Uterus (tissue), 2 donors: ENCODE measurements around the gene CCDC61.

ENCODE experiments used
- CTCF ChIP-seq, 4 experiments: fragments of 200-600 bp in 2 of 4; fragments of 450-650 bp in 2 of 4; sonication (generic) in 2 of 4; IDR thresholded peaks; one replicate each; pipeline ENCODE4 v1.5.1; 2016 to 2019; ENCODE audit warnings: antibody characterized with exemption in 4 of 4, mild to moderate bottlenecking in 2 of 4, moderate library complexity in 1 of 4
- POLR2A ChIP-seq, 2 donors: fragments of 450-650 bp; IDR thresholded peaks; one replicate each; pipeline ENCODE4 v1.6.1; 2016; ENCODE audit warnings: antibody characterized with exemption in 2 of 2, mild to moderate bottlenecking in 1 of 2, moderate library complexity in 1 of 2

GRCh38 chr19:46000491-46001246 lies 5.4 kb downstream of the CCDC61 start:
- TF ChIP-seq POLR2A (IDR thresholded peaks at IDR 0.05), result no peak
- TF ChIP-seq CTCF (IDR thresholded peaks at IDR 0.05), result no peak
